SK-N-SH (cell line): ENCODE results near the gene PCLAF. TPM values are rescaled to one million over a fixed set of nuclear protein-coding genes. Genes with fewer than 3 reads are reported as not detected.
"Not testable (repeated sequence)": the region's sequence is repeated elsewhere in the genome, so short reads cannot be mapped to it uniquely, and the experiment has no call there.

Source experiments
- CTCF ChIA-PET: fragments of 300-600, 350-600 bp; formaldehyde crosslinking; extraction: SDS; loops from one replicate; lab custom pipeline; 2021; lab: Yijun Ruan, JAX
- POLR2A ChIA-PET: fragments of 350-600 bp; sonication (Branson Sonifier 250); formaldehyde crosslinking; extraction: SDS; loops from one replicate; lab custom pipeline; 2020; ENCODE audit warnings: antibody characterized with exemption, inconsistent platforms; lab: Yijun Ruan, JAX
- DNase-seq: peaks from one replicate; pipeline ENCODE4 v3.0.0; 2012
- H2AFZ ChIP-seq: fragments of 200-600 bp; sonication (generic); 2 replicates; pipeline ENCODE4 v1.8.1; 2016; ENCODE audit warnings: antibody characterized with exemption, mild to moderate bottlenecking, low read depth
- H3F3A ChIP-seq: fragments of 200-600 bp; sonication (generic); replicated peaks from 2 replicates; pipeline ENCODE3; 2016; ENCODE audit warnings: antibody characterized with exemption, mild to moderate bottlenecking; ENCODE audit not compliant: insufficient read depth
- H3K27ac ChIP-seq, 2 experiments: fragments of 200-500 bp in 1 of 2; fragments of 200-600 bp in 1 of 2; sonication (Bioruptor generic) in 1 of 2; sonication (generic), shearing (Covaris generic) in 1 of 2; 2 replicates each; pipeline versions ENCODE4 v1.5.1 to v1.6.1; 2014 to 2016; ENCODE audit warnings: low read depth in 2 of 2, inconsistent platforms in 1 of 2, low read length in 1 of 2, mild to moderate bottlenecking in 1 of 2, mixed read lengths in 1 of 2
- H3K27me3 ChIP-seq: fragments of 200-600 bp; sonication (generic), shearing (Covaris generic); 2 replicates; pipeline ENCODE4 v1.6.1; 2016; ENCODE audit warnings: mixed run types; ENCODE audit not compliant: insufficient read depth
- H3K36me3 ChIP-seq, 2 experiments: fragments of 200-500 bp in 1 of 2; fragments of 200-600 bp in 1 of 2; sonication (Bioruptor generic) in 1 of 2; sonication (generic) in 1 of 2; replicated peaks in 1 of 2; 2 replicates each; pipeline versions ENCODE3 to v1.5.1; 2014 to 2016; ENCODE audit warnings: low read length in 1 of 2, mild to moderate bottlenecking in 1 of 2; ENCODE audit not compliant: insufficient read depth in 2 of 2, control insufficient read depth in 1 of 2
- H3K4me1 ChIP-seq, 2 experiments: fragments of 200-500 bp in 1 of 2; fragments of 200-600 bp in 1 of 2; sonication (Bioruptor generic) in 1 of 2; sonication (generic), shearing (Covaris generic) in 1 of 2; 2 replicates each; pipeline versions ENCODE4 v1.5.1 to v1.6.1; 2014 to 2016; ENCODE audit warnings: low read depth in 1 of 2, low read length in 1 of 2, mixed run types in 1 of 2; ENCODE audit not compliant: insufficient read depth in 2 of 2, control insufficient read depth in 1 of 2
- H3K4me2 ChIP-seq: fragments of 200-600 bp; sonication (generic), shearing (Covaris generic); 2 replicates; pipeline ENCODE4 v1.6.1; 2017; ENCODE audit warnings: mixed run types
- H3K4me3 ChIP-seq, 2 experiments: fragments of 200-500 bp in 1 of 2; fragments of 200-600 bp in 1 of 2; sonication (Bioruptor generic) in 1 of 2; sonication (generic), shearing (Covaris generic) in 1 of 2; 2 replicates each; pipeline versions ENCODE4 v1.5.1 to v1.8.1; 2014 to 2016; ENCODE audit warnings: low read depth in 2 of 2, inconsistent platforms in 1 of 2, low read length in 1 of 2, mild to moderate bottlenecking in 1 of 2, mixed read lengths in 1 of 2, moderate library complexity in 1 of 2
- H3K79me2 ChIP-seq: fragments of 200-600 bp; sonication (generic); 2 replicates; pipeline ENCODE4 v1.8.1; 2017; ENCODE audit warnings: mild to moderate bottlenecking; ENCODE audit not compliant: insufficient read depth
- H3K9ac ChIP-seq: fragments of 200-600 bp; sonication (generic); 2 replicates; pipeline ENCODE4 v1.6.1; 2017; ENCODE audit warnings: mixed run types
- H3K9me2 ChIP-seq: fragments of 200-600 bp; sonication (generic); 2 replicates; pipeline ENCODE4 v1.6.1; 2017; ENCODE audit warnings: mixed run types
- H3K9me3 ChIP-seq: fragments of 200-600 bp; sonication (generic); 2 replicates; pipeline ENCODE4 v1.6.1; 2017; ENCODE audit warnings: mixed run types, mild to moderate bottlenecking, moderate library complexity
- H4K20me1 ChIP-seq: fragments of 200-600 bp; sonication (generic); 2 replicates; pipeline ENCODE4 v1.6.1; 2017; ENCODE audit warnings: mild to moderate bottlenecking, mixed run types; ENCODE audit not compliant: insufficient read depth
- EP300 ChIP-seq, 2 experiments: IDR thresholded peaks; 2 replicates each; pipeline versions ENCODE4 v1.4.0 to v1.6.1; 2012; ENCODE audit warnings: borderline replicate concordance in 1 of 2, low read depth in 1 of 2, low read length in 1 of 2
- FOXJ3 ChIP-seq: sonication (generic); formaldehyde crosslinking; IDR thresholded peaks from 2 replicates; pipeline ENCODE4 v1.5.1; 2020; ENCODE audit warnings: mild to moderate bottlenecking, missing genetic modification reagents
- FOXM1 ChIP-seq: IDR thresholded peaks from 2 replicates; pipeline ENCODE4 v1.4.0; 2012; ENCODE audit warnings: low read depth, mild to moderate bottlenecking
- NFIC ChIP-seq: IDR thresholded peaks from 2 replicates; pipeline ENCODE4 v1.4.0; 2012; ENCODE audit warnings: borderline replicate concordance
- NRF1 ChIP-seq: IDR thresholded peaks from 2 replicates; pipeline ENCODE4 v1.6.1; 2012; ENCODE audit warnings: low read depth, mild to moderate bottlenecking, low read length
- POLR2AphosphoS5 ChIP-seq: IDR thresholded peaks from 2 replicates; pipeline ENCODE4 v1.6.1; 2012; ENCODE audit warnings: low read depth, low read length
- RCOR1 ChIP-seq: fragments of 150-350 bp; IDR thresholded peaks from 2 replicates; pipeline ENCODE4 v1.6.1; 2017; ENCODE audit warnings: antibody characterized with exemption, low read length
- RXRA ChIP-seq: IDR thresholded peaks from 2 replicates; pipeline ENCODE4 v1.4.0; 2012; ENCODE audit warnings: low read depth, mild to moderate bottlenecking, borderline replicate concordance
- SIN3A ChIP-seq: IDR thresholded peaks from 2 replicates; pipeline ENCODE4 v1.6.1; 2012; ENCODE audit warnings: low read depth, mild to moderate bottlenecking, low read length, moderate library complexity, borderline replicate concordance
- SMC3 ChIP-seq: IDR thresholded peaks from 2 replicates; pipeline ENCODE4 v1.6.1; 2012; ENCODE audit warnings: low read depth, low read length, improper control_type of control experiment
- TCF12 ChIP-seq: IDR thresholded peaks from 2 replicates; pipeline ENCODE4 v1.4.0; 2012
- WGBS: methylation state at CpG from one replicate; pipeline ENCODE4 v1.1.6; 2017; ENCODE audit warnings: low lambda C conversion rate; 5-methylcytosine and 5-hydroxymethylcytosine counted together
- polyA plus RNA-seq, 3 experiments: library from polyadenylated mRNA; depleted of rRNA; stranded (reverse); fragments of >200 nt; gene quantifications; 2 replicates each; pipeline ENCODE4 v1.2.3, GENCODE V29; 2012

PCLAF gene
- polyA plus RNA-seq, 1 of the 3 experiments (the other 2 are of a cell fraction) = 35.0 TPM

DNA sequence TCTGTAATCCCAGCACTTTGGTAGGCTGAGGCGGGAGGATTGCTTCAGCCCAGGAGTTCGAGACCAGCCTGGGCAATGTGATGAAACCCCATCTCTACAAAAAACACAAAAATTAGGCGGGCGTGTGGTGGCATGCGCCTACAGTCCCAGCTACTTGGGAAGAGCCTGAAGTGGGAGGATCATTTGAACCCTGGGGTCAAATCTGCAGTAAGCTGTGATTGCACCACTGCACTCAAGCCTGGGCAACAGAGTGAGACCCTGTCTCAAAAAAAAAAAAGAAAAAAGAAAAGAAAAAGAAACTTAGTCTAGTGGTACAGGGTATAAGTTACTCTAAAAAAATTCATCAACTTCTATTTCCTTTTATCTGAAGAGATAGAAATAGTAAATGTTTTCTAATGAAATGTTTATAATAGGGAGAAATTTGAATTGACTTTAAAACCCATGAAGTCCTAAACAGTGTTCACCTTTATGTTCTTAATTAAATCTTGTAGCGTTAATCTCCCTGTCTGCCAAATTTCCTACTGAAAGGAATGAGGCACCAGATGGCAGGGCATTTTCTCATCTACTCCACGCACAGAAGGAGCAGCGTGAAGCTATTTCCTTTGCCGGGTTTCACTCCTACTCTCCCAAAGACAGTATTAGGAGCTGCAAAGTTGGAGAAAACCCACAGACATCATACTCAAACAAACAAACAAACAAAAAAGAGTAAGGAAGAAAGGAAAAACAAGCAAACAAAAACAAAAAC is 1.9 kb downstream of the PCLAF start:
- peak overlapping the region; percentile 17; the same call in 1 of the 2 replicates for H3K9ac ChIP-seq
- no peaks in the 10 kb centered on the region for H4K20me1 ChIP-seq
- peaks cover 3 to 12% of the 10 kb centered on the region in 2 experiments; a peak in 2 of 4 replicates for H3K4me1 ChIP-seq
- H3K4me2 ChIP-seq = peak overlapping the region; percentile 96
- POLR2A ChIA-PET = interaction anchor here (1.1 kb wide), 1 partner anchor 8 kb away, joined by 3 read pairs; the partner anchor contains the start of gene TRIP4
- no peaks in the 10 kb centered on the region for H3K27me3 ChIP-seq
- no peak for TF ChIP-seq EP300 (IDR thresholded peaks at IDR 0.05; ENCODE audit: borderline replicate concordance in 1 of 2, low read depth in 1 of 2, low read length in 1 of 2)
- TF ChIP-seq NRF1 = no peak
- no peak for TF ChIP-seq FOXM1
- TF ChIP-seq TCF12 = 0 out of 2 replicates have a peak, but pooled peaks have one; percentile 16
- peaks cover 0 to 8% of the 10 kb centered on the region in 2 experiments for H3K36me3 ChIP-seq
- peak overlapping the region in 1 of 2 experiments; percentile 84; a peak in 2 of 4 replicates for H3K4me3 ChIP-seq
- H3K9me2 ChIP-seq = no peaks in the 10 kb centered on the region
- H3K27ac ChIP-seq = peak overlapping the region in 1 of 2 experiments; percentile 89; a peak in 2 of 4 replicates
- CTCF ChIA-PET = no interaction called here
- H3K79me2 ChIP-seq = peaks cover 34% of the 10 kb centered on the region
- peaks cover 19% of the 10 kb centered on the region for H3F3A ChIP-seq
- DNase-seq = no peak
- no peaks in the 10 kb centered on the region for H3K9me3 ChIP-seq
- H2AFZ ChIP-seq = peak overlapping the region; percentile 60; the same call in 1 of the 2 replicates
- 60% methylated on average over 9 of the region's 9 CpGs for WGBS

DNA sequence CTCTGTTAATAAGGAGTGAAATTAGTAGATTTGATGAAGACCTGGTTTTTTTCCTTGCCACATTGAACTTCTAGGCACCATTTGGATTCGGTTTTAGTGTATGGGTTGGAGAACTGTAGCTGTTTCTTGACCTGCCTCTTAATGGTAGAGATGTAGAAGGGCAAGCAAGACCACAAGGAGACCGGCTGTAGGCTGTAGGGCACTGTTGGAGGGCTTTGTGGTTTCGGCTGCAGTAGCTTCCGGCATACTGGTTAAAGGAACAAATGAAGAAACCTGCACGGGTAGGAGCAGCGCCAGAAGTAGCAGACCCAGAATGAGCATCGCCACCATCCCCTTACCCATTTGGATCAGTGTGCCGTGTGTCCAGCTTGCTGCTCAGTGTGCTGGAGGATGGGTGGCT is 7.9 kb downstream of the PCLAF start:
- no peak overlapping the region for H3K27ac ChIP-seq
- no peak overlapping the region for H2AFZ ChIP-seq
- peaks cover 21% of the 10 kb centered on the region for H3K79me2 ChIP-seq
- no peak overlapping the region for H3K4me3 ChIP-seq
- H4K20me1 ChIP-seq = no peaks in the 10 kb centered on the region
- no peaks in the 10 kb centered on the region for H3K27me3 ChIP-seq
- H3K9me3 ChIP-seq = no peaks in the 10 kb centered on the region
- WGBS = 98% methylated on average over 8 of the region's 8 CpGs
- H3K4me2 ChIP-seq = no peak overlapping the region
- H3F3A ChIP-seq = peaks cover 11% of the 10 kb centered on the region
- no peak for DNase-seq
- TF ChIP-seq RCOR1 = no peak
- no peak for TF ChIP-seq FOXJ3 (CRISPR knock-in tag)
- TF ChIP-seq SIN3A = no peak
- no peak for TF ChIP-seq POLR2AphosphoS5
- no peak for TF ChIP-seq RXRA
- TF ChIP-seq SMC3 = no peak
- no peak for TF ChIP-seq NFIC
- ChIA-PET CTCF (no interaction called here), POLR2A (no interaction called here)
- no peaks in the 10 kb centered on the region for H3K9me2 ChIP-seq
- peaks cover 0 to 5% of the 10 kb centered on the region in 2 experiments; a peak in 1 of 4 replicates for H3K4me1 ChIP-seq
- no peak overlapping the region for H3K9ac ChIP-seq
- peaks cover 0 to 8% of the 10 kb centered on the region in 2 experiments for H3K36me3 ChIP-seq

DNA sequence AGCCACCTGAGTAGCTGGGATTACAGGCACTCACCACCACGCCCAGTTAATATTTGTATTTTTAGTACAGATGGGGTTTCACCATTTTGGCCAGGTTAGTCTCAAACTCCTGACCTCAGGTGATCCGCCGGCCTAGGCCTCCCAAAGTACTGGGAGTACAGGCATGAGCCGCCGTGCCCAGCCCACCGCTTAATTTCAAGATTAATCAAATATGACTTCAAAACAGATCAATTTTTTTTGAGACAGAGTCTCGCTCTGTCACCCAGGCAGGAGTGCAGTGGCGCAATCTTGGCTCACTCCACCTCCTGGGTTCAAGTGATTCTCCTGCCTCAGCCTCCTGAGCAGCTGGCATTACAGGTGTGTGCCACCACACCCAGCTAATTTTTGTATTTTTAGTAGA is 9.9 kb downstream of the PCLAF start:
- H3K36me3 ChIP-seq, H3K27me3 ChIP-seq, H2AFZ ChIP-seq, H4K20me1 ChIP-seq, H3K9me3 ChIP-seq, H3K4me2 ChIP-seq, H3K9me2 ChIP-seq, DNase-seq, H3F3A ChIP-seq, H3K27ac ChIP-seq, H3K4me3 ChIP-seq, H3K4me1 ChIP-seq, H3K9ac ChIP-seq, CTCF ChIA-PET: not testable (repeated sequence)
- WGBS = 99% methylated on average over 8 of the region's 8 CpGs
- 0 out of 2 replicates have a peak, but pooled peaks cover 11% of the 10 kb centered on the region for H3K79me2 ChIP-seq
- POLR2A ChIA-PET = interaction anchor here (0.8 kb wide), 1 partner anchor 16 kb away, joined by 3 read pairs; the partner anchor contains the start of gene TRIP4
